LNCAP (cell line): ENCODE measurements around the gene ABCC4.

ENCODE experiments used
- TF ChIP-seq, protein P1 (sequence below): fragments of 450-650 bp; IDR thresholded peaks from 2 replicates; pipeline ENCODE4 v1.5.1; 2017; ENCODE audit warnings: mild to moderate bottlenecking

ABCC4 gene

DNA sequence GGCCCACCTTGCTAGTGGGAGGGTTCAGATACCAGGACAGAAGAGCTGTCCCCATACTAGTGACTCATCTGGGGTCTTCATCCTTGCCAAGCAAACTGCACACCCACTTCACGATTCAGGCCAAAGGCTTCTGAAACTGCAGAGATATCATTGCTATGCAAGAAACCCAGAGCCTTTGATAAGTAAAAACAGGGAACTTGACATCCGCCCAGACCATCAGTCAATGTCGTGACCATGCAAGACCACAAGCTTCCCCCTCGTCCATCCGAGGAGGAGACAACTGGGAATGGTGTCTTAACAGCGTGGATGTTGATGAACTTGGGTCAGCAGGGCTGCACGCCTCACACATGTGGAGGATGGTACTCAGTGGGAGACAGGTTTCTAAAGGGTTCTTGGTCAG lies 58.0 kb downstream of the ABCC4 start:
- TF ChIP-seq, protein P1, sequence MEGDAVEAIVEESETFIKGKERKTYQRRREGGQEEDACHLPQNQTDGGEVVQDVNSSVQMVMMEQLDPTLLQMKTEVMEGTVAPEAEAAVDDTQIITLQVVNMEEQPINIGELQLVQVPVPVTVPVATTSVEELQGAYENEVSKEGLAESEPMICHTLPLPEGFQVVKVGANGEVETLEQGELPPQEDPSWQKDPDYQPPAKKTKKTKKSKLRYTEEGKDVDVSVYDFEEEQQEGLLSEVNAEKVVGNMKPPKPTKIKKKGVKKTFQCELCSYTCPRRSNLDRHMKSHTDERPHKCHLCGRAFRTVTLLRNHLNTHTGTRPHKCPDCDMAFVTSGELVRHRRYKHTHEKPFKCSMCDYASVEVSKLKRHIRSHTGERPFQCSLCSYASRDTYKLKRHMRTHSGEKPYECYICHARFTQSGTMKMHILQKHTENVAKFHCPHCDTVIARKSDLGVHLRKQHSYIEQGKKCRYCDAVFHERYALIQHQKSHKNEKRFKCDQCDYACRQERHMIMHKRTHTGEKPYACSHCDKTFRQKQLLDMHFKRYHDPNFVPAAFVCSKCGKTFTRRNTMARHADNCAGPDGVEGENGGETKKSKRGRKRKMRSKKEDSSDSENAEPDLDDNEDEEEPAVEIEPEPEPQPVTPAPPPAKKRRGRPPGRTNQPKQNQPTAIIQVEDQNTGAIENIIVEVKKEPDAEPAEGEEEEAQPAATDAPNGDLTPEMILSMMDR: no peak

- TF ChIP-seq, protein P1: no peak
Observed at GRCh38 chr13:95241321-95241720, 59.9 kb downstream of the ABCC4 start.

DNA sequence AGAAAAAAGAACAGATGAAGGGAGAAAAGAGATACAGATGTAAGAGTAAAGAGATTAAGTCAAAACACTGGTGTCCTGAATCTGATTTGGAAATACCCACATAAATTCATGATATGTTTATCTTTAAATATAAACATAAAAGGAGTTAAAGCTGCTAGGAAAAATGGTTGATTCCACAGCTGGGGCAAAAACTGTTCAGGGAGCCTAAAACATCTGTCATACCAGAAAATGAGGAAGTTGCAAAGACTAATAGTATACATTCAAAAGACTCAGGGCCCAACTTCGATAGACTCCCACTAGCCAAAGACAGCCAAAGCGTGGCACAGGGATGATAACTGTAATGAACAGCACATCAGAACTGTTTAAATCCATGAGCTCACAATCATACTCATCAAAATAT lies 62.0 kb downstream of the ABCC4 start:
- TF ChIP-seq, protein P1: no peak

DNA sequence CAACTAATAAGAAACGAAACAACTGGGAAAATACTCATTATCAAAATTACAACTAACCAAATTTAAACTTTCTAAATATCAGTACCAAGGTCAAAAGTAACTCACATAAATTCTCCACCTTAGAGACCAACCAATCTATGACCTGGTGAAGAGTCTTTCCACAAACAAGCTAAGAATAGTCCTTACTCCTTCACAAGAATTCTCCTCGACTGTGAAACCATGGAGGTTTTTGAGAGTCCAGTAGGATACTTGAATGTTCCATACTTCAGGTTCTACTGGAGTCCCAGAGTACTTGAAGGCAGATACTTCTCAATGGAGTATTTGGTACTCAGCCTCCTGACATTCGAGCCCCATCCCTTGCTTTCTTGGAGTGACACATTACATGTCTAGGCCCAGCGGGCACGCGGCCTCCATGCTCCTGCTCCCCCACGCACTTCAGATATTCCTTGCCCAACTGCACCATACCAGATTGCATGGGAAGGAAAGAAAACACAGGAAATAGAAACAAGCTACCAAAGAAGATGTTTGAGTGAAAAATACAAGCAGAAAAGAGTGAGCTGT lies 63.9 kb downstream of the ABCC4 start:
- TF ChIP-seq, protein P1: no peak

DNA sequence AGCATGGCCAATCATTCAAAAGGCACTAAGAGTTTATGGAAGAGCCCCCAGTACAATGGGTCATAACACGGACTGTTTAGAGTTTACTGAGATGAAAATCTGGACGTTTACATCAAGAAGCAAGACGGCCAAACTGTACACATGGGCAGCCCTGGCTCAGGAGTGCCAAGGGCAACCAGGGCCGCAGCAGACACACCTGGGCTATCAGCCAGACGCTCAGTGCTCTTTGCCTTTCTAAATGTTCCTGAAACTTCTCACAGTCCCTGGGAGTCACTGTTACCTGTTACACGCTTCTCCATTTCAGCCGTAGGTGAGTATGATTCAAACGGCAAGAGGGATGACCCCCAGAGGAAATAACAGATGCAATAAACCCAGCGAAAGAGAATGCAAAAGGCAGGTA lies 64.5 kb downstream of the ABCC4 start:
- TF ChIP-seq, protein P1: no peak

GRCh38 chr13:95235974-95236373 lies 65.3 kb downstream of the ABCC4 start:
- TF ChIP-seq, protein P1: no peak

GRCh38 chr13:95235199-95235756 lies 66.0 kb downstream of the ABCC4 start:
- TF ChIP-seq, protein P1: no peak

- TF ChIP-seq, protein P1: no peak
Observed at GRCh38 chr13:95234242-95234641, 67.0 kb downstream of the ABCC4 start.
